H1 (cell line): ENCODE data around the gene STEAP2.

Experiments used
- CREB1 ChIP-seq: IDR thresholded peaks from 2 replicates; pipeline ENCODE4 v1.6.1; 2012; ENCODE audit warnings: inconsistent platforms
- EP300 ChIP-seq, 2 experiments: IDR thresholded peaks; 1 replicate in 1 of 2; 2 replicates in 1 of 2; pipeline ENCODE4 v1.6.1; 2011 to 2012; ENCODE audit warnings: low read depth in 2 of 2, low read length in 2 of 2, mild to moderate bottlenecking in 2 of 2, borderline replicate concordance in 1 of 2, inconsistent platforms in 1 of 2, moderate library complexity in 1 of 2
- GABPA ChIP-seq: IDR thresholded peaks from 2 replicates; pipeline ENCODE4 v1.6.1; 2011; ENCODE audit warnings: mild to moderate bottlenecking, low read length, moderate library complexity, borderline replicate concordance; ENCODE audit not compliant: insufficient read depth
- JUN ChIP-seq: IDR thresholded peaks from 2 replicates; pipeline ENCODE4 v1.6.1; 2011; ENCODE audit warnings: low read depth, mild to moderate bottlenecking, improper control_type of control experiment, low read length
- POLR2AphosphoS5 ChIP-seq: IDR thresholded peaks from 2 replicates; pipeline ENCODE4 v1.6.1; 2011; ENCODE audit warnings: low read depth, low read length
- POU5F1 ChIP-seq: IDR thresholded peaks from 2 replicates; pipeline ENCODE4 v1.6.1; 2011; ENCODE audit warnings: low read depth, mild to moderate bottlenecking, low read length, moderate library complexity
- RAD21 ChIP-seq, 2 experiments: IDR thresholded peaks in 1 of 2; conservative IDR thresholded peaks in 1 of 2; 2 replicates each; pipeline ENCODE4 v1.6.1; 2011; ENCODE audit warnings: low read depth in 2 of 2, low read length in 2 of 2, improper control_type of control experiment in 1 of 2, inconsistent platforms in 1 of 2, mild to moderate bottlenecking in 1 of 2, moderate library complexity in 1 of 2
- RFX5 ChIP-seq: IDR thresholded peaks from 2 replicates; pipeline ENCODE4 v1.6.1; 2011; ENCODE audit warnings: low read depth, low read length, improper control_type of control experiment, borderline replicate concordance
- SIN3A ChIP-seq, 2 experiments: IDR thresholded peaks in 1 of 2; conservative IDR thresholded peaks in 1 of 2; 2 replicates each; pipeline ENCODE4 v1.6.1; 2011 to 2012; ENCODE audit warnings: low read length in 2 of 2, improper control_type of control experiment in 1 of 2, low read depth in 1 of 2, mild to moderate bottlenecking in 1 of 2
- SIRT6 ChIP-seq: IDR thresholded peaks from one replicate; pipeline ENCODE4 v1.7.1; 2012; ENCODE audit warnings: low read length, inconsistent platforms
- SRF ChIP-seq: IDR thresholded peaks from 2 replicates; pipeline ENCODE4 v1.6.1; 2011; ENCODE audit warnings: mild to moderate bottlenecking, low read depth, low read length, moderate library complexity
- TF ChIP-seq, protein P1 (sequence below), 3 experiments: IDR thresholded peaks; 1 replicate in 2 of 3; 2 replicates in 1 of 3; pipeline versions ENCODE4 v1.5.1 to v1.6.1; 2011; ENCODE audit warnings: low read length in 3 of 3, mild to moderate bottlenecking in 3 of 3, inconsistent platforms in 2 of 3, low read depth in 1 of 3, moderate library complexity in 1 of 3; ENCODE audit not compliant: insufficient read depth in 1 of 3; ENCODE audit errors: control extremely low read depth in 1 of 3

DNA sequence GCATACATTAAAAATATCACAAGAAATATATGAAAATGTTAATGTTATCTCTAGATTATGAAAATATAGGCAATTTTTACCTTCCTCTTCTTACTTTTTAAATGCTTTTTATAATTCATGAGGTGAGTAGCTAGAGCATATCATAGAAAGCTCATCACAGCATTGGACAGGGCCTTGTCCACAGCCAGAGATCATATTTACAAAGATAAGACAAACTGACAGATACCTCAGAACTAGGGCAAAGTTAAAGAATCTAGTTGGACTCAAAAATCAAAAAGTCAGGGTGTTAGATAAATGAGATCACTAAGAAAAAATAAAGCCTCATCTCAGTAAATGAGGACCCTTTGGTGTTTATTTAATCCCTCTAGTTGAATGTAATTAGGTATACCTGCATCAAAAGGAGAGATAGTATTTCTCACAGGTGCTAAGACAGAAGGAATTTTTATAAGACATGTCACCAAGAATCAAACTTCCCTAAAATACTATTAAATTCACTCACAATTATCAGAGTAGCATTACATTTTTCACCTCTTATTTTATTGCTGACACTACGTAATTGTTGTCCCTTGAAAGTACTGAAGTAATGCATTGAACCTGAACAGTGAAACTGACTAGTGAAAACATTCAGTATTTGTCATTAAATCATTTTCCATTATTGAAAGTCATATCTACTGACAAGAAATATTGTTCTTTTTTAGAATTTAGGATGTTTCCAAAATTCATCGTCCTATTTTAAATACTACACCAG lies 59.1 kb downstream of the STEAP2 start:
- TF ChIP-seq, protein P1, sequence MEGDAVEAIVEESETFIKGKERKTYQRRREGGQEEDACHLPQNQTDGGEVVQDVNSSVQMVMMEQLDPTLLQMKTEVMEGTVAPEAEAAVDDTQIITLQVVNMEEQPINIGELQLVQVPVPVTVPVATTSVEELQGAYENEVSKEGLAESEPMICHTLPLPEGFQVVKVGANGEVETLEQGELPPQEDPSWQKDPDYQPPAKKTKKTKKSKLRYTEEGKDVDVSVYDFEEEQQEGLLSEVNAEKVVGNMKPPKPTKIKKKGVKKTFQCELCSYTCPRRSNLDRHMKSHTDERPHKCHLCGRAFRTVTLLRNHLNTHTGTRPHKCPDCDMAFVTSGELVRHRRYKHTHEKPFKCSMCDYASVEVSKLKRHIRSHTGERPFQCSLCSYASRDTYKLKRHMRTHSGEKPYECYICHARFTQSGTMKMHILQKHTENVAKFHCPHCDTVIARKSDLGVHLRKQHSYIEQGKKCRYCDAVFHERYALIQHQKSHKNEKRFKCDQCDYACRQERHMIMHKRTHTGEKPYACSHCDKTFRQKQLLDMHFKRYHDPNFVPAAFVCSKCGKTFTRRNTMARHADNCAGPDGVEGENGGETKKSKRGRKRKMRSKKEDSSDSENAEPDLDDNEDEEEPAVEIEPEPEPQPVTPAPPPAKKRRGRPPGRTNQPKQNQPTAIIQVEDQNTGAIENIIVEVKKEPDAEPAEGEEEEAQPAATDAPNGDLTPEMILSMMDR (IDR thresholded peaks at IDR 0.05; ENCODE audit: control extremely low read depth in 1 of 3, insufficient read depth in 1 of 3, low read depth in 1 of 3, low read length in 3 of 3): no peak
- no peak for TF ChIP-seq SIN3A (conservative IDR thresholded peaks at IDR 0.05 in 1 of 2, IDR thresholded peaks at IDR 0.05 in 1 of 2; ENCODE audit: low read depth in 1 of 2, low read length in 2 of 2)
- TF ChIP-seq SIRT6: no peak
- no peak for TF ChIP-seq GABPA
- no peak for TF ChIP-seq POU5F1
- no peak for TF ChIP-seq RFX5
- TF ChIP-seq SRF: no peak
- TF ChIP-seq CREB1: no peak
- no peak for TF ChIP-seq JUN
- no peak for TF ChIP-seq RAD21 (IDR thresholded peaks at IDR 0.05 in 1 of 2, conservative IDR thresholded peaks at IDR 0.05 in 1 of 2; ENCODE audit: low read depth in 2 of 2, low read length in 2 of 2)
- no peak for TF ChIP-seq EP300 (IDR thresholded peaks at IDR 0.05; ENCODE audit: borderline replicate concordance in 1 of 2, low read depth in 2 of 2, low read length in 2 of 2)
- TF ChIP-seq POLR2AphosphoS5: no peak
